WTC11 (cell line): Measurements from ENCODE around the gene BLOC1S4.

Source experiments
- CREB1 ChIP-seq: sonication (generic); formaldehyde crosslinking; IDR thresholded peaks from 2 replicates; pipeline ENCODE4 v1.8.0; 2023; ENCODE audit warnings: mild to moderate bottlenecking, missing genetic modification reagents
- CTCF ChIP-seq: fragments of 200-600 bp; IDR thresholded peaks from 2 replicates; pipeline ENCODE4 v1.8.0; 2022; ENCODE audit warnings: antibody characterized with exemption
- ZNF425 ChIP-seq: fragments of 250-450 bp; sonication (Bioruptor Pico); conservative IDR thresholded peaks from 2 replicates; pipeline ENCODE4 v1.9.0; 2021; ENCODE audit warnings: mild to moderate bottlenecking

GRCh38 chr4:6701371-6701770, 14.6 kb upstream of the BLOC1S4 start:
- TF ChIP-seq CREB1 (no peak), CTCF (peak; percentile 86), ZNF425 (CRISPR knock-in tag) (no peak)
